ENCODE measurements around the gene CLTC.

Gene CLTC

GRCh38 chr17:59688008-59688407 lies 68.3 kb downstream of the CLTC start:
- peak; percentile 24 for DNase-seq

- no peak for DNase-seq
Measured at GRCh38 chr17:59688496-59688895, 68.8 kb downstream of the CLTC start.

GRCh38 chr17:59693582-59693981 lies 73.9 kb downstream of the CLTC start:
- DNase-seq = no peak

- no peak for DNase-seq
Measured at GRCh38 chr17:59694344-59694743, 74.6 kb downstream of the CLTC start.

GRCh38 chr17:59695945-59696681 lies 76.4 kb downstream of the CLTC start:
- peak; percentile 69 for DNase-seq

- peak; percentile 45 for DNase-seq
Measured at GRCh38 chr17:59696682-59697277, 77.1 kb downstream of the CLTC start.

GRCh38 chr17:59698143-59698542 lies 78.4 kb downstream of the CLTC start:
- peak; percentile 13 for DNase-seq

- DNase-seq = no peak
Measured at GRCh38 chr17:59699218-59699617, 79.5 kb downstream of the CLTC start.

GRCh38 chr17:59699786-59700185 lies 80.1 kb downstream of the CLTC start:
- no peak for DNase-seq

GRCh38 chr17:59702304-59702703 lies 82.6 kb downstream of the CLTC start:
- DNase-seq = no peak

GRCh38 chr17:59707149-59707970 lies 87.7 kb downstream of the CLTC start, which contains the start of the genes PTRH2 and VMP1:
TSS of gene PTRH2 (minus strand) at chr17:59707430. CDS start at chr17:59697978, 9,452 bp downstream.
TSS of gene VMP1 (plus strand) at chr17:59707654. CDS start at chr17:59731447, 23,793 bp downstream.
- peak; percentile 99 for DNase-seq

GRCh38 chr17:59707971-59708430 lies 88.3 kb downstream of the CLTC start:
- DNase-seq = no peak

GRCh38 chr17:59711936-59712335 lies 92.2 kb downstream of the CLTC start:
- DNase-seq = no peak

- DNase-seq = peak; percentile 65
Measured at GRCh38 chr17:59712862-59713261, 93.2 kb downstream of the CLTC start.

GRCh38 chr17:59714255-59714654 lies 94.6 kb downstream of the CLTC start:
- no peak for DNase-seq

- no peak for DNase-seq
Measured at GRCh38 chr17:59716427-59716826, 96.7 kb downstream of the CLTC start.

- no peak for DNase-seq
Measured at GRCh38 chr17:59719526-59719925, 99.8 kb downstream of the CLTC start.

GRCh38 chr17:59722623-59723022 lies 102.9 kb downstream of the CLTC start:
- DNase-seq = no peak

GRCh38 chr17:59723041-59723440 lies 103.3 kb downstream of the CLTC start:
- no peak for DNase-seq

- no peak for DNase-seq
Measured at GRCh38 chr17:59723607-59724006, 103.9 kb downstream of the CLTC start.

- DNase-seq = peak; percentile 26
Measured at GRCh38 chr17:59725691-59726090, 106.0 kb downstream of the CLTC start.

- no peak for DNase-seq
Measured at GRCh38 chr17:59727817-59728533, 108.3 kb downstream of the CLTC start.

All from OCI-M1 (cell line).